Measurements from ENCODE around the gene PIWIL4.
"Not testable (repeated sequence)": the region's sequence is repeated elsewhere in the genome, so short reads cannot be mapped to it uniquely, and the experiment has no call there.

Gene PIWIL4

GRCh38 chr11:94639901-94640721, 72.9 kb downstream of the PIWIL4 start:
- no peak for DNase-seq

- DNase-seq: no peak
Observed at GRCh38 chr11:94641167-94641761, 74.1 kb downstream of the PIWIL4 start.

GRCh38 chr11:94643186-94643585, 76.0 kb downstream of the PIWIL4 start:
- not testable (repeated sequence) for DNase-seq

GRCh38 chr11:94647926-94648325, 80.8 kb downstream of the PIWIL4 start:
- no peak for DNase-seq

- DNase-seq: no peak
Observed at GRCh38 chr11:94648789-94649188, 81.6 kb downstream of the PIWIL4 start.

GRCh38 chr11:94649254-94649653, 82.1 kb downstream of the PIWIL4 start:
- DNase-seq: no peak

GRCh38 chr11:94649964-94650623, 82.9 kb downstream of the PIWIL4 start:
- no peak for DNase-seq

GRCh38 chr11:94650756-94651155, 83.6 kb downstream of the PIWIL4 start:
- DNase-seq: no peak

GRCh38 chr11:94652735-94653284, 85.6 kb downstream of the PIWIL4 start:
- no peak for DNase-seq

GRCh38 chr11:94653561-94653960, 86.4 kb downstream of the PIWIL4 start:
- no peak for DNase-seq

GRCh38 chr11:94654201-94654600, 87.0 kb downstream of the PIWIL4 start:
- no peak for DNase-seq

GRCh38 chr11:94655291-94655690, 88.1 kb downstream of the PIWIL4 start:
- no peak for DNase-seq

- DNase-seq: no peak
Observed at GRCh38 chr11:94655956-94656355, 88.8 kb downstream of the PIWIL4 start.

GRCh38 chr11:94656968-94657367, 89.8 kb downstream of the PIWIL4 start:
- no peak for DNase-seq

- no peak for DNase-seq
Observed at GRCh38 chr11:94657629-94658028, 90.5 kb downstream of the PIWIL4 start.

GRCh38 chr11:94658386-94658785, 91.2 kb downstream of the PIWIL4 start:
- DNase-seq: no peak

- no peak for DNase-seq
Observed at GRCh38 chr11:94658888-94659287, 91.7 kb downstream of the PIWIL4 start.

GRCh38 chr11:94661444-94661843, 94.3 kb downstream of the PIWIL4 start:
- no peak for DNase-seq

GRCh38 chr11:94662065-94662779, 95.1 kb downstream of the PIWIL4 start:
- DNase-seq: no peak

- DNase-seq: no peak
Observed at GRCh38 chr11:94662846-94663390, 95.8 kb downstream of the PIWIL4 start.

GRCh38 chr11:94664346-94664745, 97.2 kb downstream of the PIWIL4 start:
- DNase-seq: no peak

GRCh38 chr11:94665116-94665659, 98.0 kb downstream of the PIWIL4 start:
- no peak for DNase-seq

Data from stimulated activated CD4-positive, alpha-beta T cell treated with anti-CD3 and anti-CD28 coated beads, Interleukin-2, amount 100 ng/mL, for 24 hours (primary cell).